ENCODE results near the gene TOP2A. TPM values are rescaled to one million over a fixed set of nuclear protein-coding genes. Genes with fewer than 3 reads are reported as not detected.
A peak's percentile ranks its signal among the peaks of the same experiment; 100 is the strongest.

The TOP2A gene
- total and polyA plus RNA-seq, 9 of the 15 experiments (the other 6 are each of a cell fraction or from before 2014, with no cell fraction given) = 133 to 347 (median 259) TPM

DNA sequence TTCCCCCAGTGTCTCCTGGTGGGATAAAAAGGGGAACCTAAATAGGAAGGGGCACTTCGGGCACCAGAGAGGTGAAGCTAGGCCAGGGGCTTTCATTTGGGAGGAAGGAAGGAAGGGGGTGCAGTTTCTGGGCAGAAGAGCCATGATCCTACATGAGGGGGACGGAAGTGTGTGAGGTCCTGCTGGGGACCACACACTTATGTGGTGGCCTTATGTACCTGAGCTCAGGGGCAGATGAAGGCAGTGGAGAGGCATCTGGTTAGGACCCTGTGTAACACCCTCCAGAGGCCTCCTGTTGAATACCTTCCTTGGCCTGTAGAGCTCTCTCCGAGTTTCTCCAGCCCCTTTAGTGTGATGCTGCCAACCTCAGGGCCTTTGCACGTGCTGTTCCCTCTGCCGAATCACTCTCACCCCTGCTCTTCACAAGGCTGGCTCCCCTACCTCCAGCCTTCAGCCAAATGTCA, 46.7 kb upstream of the TOP2A start:
- Histone ChIP-seq H4K20me1 (replicated peaks; ENCODE audit: control insufficient read depth, insufficient read depth, low read length) (no peaks in the 10 kb centered on the region), H3K9me3 (replicated peaks; ENCODE audit: control insufficient read depth, insufficient read depth, low read depth, low read length) (no peaks in the 10 kb centered on the region), H3K27ac (ENCODE audit: extremely low read depth, low read depth, low read length) (no peak overlapping the region), H2AFZ (ENCODE audit: low read depth, low read length) (no peak overlapping the region), H3K9me1 (ENCODE audit: control insufficient read depth, insufficient read depth, low read length) (no peaks in the 10 kb centered on the region), H3K36me3 (ENCODE audit: control insufficient read depth, insufficient read depth, low read length) (no peaks in the 10 kb centered on the region), H3K4me3 (no peak overlapping the region), H3K27me3 (ENCODE audit: control insufficient read depth in 2 of 2, insufficient read depth in 2 of 2, low read length in 2 of 2) (peaks cover 0 to 7% of the 10 kb centered on the region in 2 experiments; a peak in 1 of 5 replicates), H3K79me2 (ENCODE audit: control insufficient read depth, insufficient read depth, low read length) (no peaks in the 10 kb centered on the region), H3K4me2 (ENCODE audit: insufficient read depth, low read length) (no peak overlapping the region), H3K4me1 (replicated peaks in 1 of 2; ENCODE audit: control insufficient read depth in 2 of 2, insufficient read depth in 2 of 2, low read length in 2 of 2) (peaks cover 0 to 19% of the 10 kb centered on the region in 2 experiments; a peak in 3 of 5 replicates), H3K9ac (ENCODE audit: insufficient read depth in 1 of 2, low read depth in 2 of 2, low read length in 2 of 2) (no peak overlapping the region)
- ATAC-seq = peak; percentile 35; the same call in 1 of the 3 replicates
- DNase-seq (ENCODE audit: extremely low read depth in 1 of 4, low spot score in 3 of 4) = no peak
- ChIA-PET POLR2A (interaction anchor here (0.6 to 1.1 kb wide), 3 partner anchors 11 to 32 kb away, joined by 3 to 6 read pairs (median 3); no protein-coding TSS in a partner anchor), CTCF (ENCODE audit: low intra/inter-chr PET ratio) (no interaction called here)
- no peak for FAIRE-seq
- TF ChIP-seq KDM1A (IDR thresholded peaks at IDR 0.05) = peak in 1 of 2 experiments; percentile 45; a peak in 1 of 4 replicates
- TF ChIP-seq BCOR (IDR thresholded peaks at IDR 0.05) = peak; percentile 49
- no peak for TF ChIP-seq RAD21 (CRISPR knock-in tag; conservative IDR thresholded peaks at IDR 0.05 in 1 of 2, IDR thresholded peaks at IDR 0.05 in 1 of 2)
- peak; percentile 50; the same call in 1 of the 2 replicates for TF ChIP-seq SMARCA5 (IDR thresholded peaks at IDR 0.05)
- peak; percentile 89 for TF ChIP-seq RBM25 (IDR thresholded peaks at IDR 0.05; ENCODE audit: low read depth, low read length, severe bottlenecking)
- 47% methylated on average over 4 of the region's 5 CpGs for WGBS (ENCODE audit: insufficient coverage, low coverage, missing lambda C conversion rate)
- intact Hi-C loops (cut with micrococcal nuclease) = no loop called here
- no TSS peak for BruUV-seq (replicated peaks)
- in situ Hi-C loops (cut with MboI) = no loop called here

DNA sequence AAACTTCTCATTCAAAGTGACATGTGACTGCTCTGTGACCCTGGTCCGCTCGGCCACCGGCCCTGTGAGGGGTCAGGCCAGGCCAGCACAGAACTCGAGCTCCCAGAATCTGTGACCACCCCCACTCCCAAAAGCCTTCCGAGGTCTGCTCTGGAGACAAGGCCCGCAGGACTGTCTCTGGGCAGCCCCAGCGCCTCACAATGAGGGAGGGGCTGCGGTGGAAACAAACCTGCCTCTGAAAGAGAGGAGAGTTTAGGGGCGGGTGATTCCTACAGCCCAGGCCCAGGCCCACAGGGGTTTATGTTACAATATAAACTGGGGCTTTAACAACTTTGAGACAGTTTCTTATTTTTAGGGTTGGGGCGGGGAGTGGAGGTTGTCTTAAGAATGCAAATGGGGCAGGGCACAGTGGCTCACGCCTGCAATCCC, 45.4 kb upstream of the TOP2A start:
- peak overlapping the region; percentile 41; the same call in 1 of the 3 replicates for H3K27ac ChIP-seq (ENCODE audit: extremely low read depth, low read depth, low read length)
- no peaks in the 10 kb centered on the region for H3K9me1 ChIP-seq (ENCODE audit: control insufficient read depth, insufficient read depth, low read length)
- no peak overlapping the region for H3K4me3 ChIP-seq
- ChIA-PET POLR2A (interaction anchor here (0.6 to 1.4 kb wide), 6 partner anchors 8 to 340 kb away, joined by 3 to 6 read pairs (median 4); partner anchors contain the start of gene WIPF2), CTCF (ENCODE audit: low intra/inter-chr PET ratio) (no interaction called here)
- peak overlapping the region; percentile 74; the same call in 1 of the 2 replicates for H2AFZ ChIP-seq (ENCODE audit: low read depth, low read length)
- H3K79me2 ChIP-seq (ENCODE audit: control insufficient read depth, insufficient read depth, low read length) = no peaks in the 10 kb centered on the region
- H3K4me1 ChIP-seq (replicated peaks in 1 of 2; ENCODE audit: control insufficient read depth in 2 of 2, insufficient read depth in 2 of 2, low read length in 2 of 2) = peaks cover 0 to 23% of the 10 kb centered on the region in 2 experiments; a peak in 3 of 5 replicates
- H3K9me3 ChIP-seq (replicated peaks; ENCODE audit: control insufficient read depth, insufficient read depth, low read depth, low read length) = no peaks in the 10 kb centered on the region
- H3K36me3 ChIP-seq (ENCODE audit: control insufficient read depth, insufficient read depth, low read length) = no peaks in the 10 kb centered on the region
- TF ChIP-seq ZC3H11A (IDR thresholded peaks at IDR 0.05; ENCODE audit: low read depth, low read length) (no peak), SMARCE1 (IDR thresholded peaks at IDR 0.05) (no peak)
- TF ChIP-seq, protein P1, sequence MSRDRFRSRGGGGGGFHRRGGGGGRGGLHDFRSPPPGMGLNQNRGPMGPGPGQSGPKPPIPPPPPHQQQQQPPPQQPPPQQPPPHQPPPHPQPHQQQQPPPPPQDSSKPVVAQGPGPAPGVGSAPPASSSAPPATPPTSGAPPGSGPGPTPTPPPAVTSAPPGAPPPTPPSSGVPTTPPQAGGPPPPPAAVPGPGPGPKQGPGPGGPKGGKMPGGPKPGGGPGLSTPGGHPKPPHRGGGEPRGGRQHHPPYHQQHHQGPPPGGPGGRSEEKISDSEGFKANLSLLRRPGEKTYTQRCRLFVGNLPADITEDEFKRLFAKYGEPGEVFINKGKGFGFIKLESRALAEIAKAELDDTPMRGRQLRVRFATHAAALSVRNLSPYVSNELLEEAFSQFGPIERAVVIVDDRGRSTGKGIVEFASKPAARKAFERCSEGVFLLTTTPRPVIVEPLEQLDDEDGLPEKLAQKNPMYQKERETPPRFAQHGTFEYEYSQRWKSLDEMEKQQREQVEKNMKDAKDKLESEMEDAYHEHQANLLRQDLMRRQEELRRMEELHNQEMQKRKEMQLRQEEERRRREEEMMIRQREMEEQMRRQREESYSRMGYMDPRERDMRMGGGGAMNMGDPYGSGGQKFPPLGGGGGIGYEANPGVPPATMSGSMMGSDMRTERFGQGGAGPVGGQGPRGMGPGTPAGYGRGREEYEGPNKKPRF (IDR thresholded peaks at IDR 0.05; ENCODE audit: low read depth, low read length) = no peak
- ATAC-seq = peak; percentile 24
- no peaks in the 10 kb centered on the region for H4K20me1 ChIP-seq (replicated peaks; ENCODE audit: control insufficient read depth, insufficient read depth, low read length)
- peak overlapping the region in 1 of 2 experiments; percentile 86; a peak in 2 of 4 replicates for H3K9ac ChIP-seq (ENCODE audit: insufficient read depth in 1 of 2, low read depth in 2 of 2, low read length in 2 of 2)
- FAIRE-seq = no peak
- no peak for DNase-seq (ENCODE audit: extremely low read depth in 1 of 4, low spot score in 3 of 4)
- BruUV-seq (replicated peaks) = no TSS peak
- intact Hi-C loops (cut with micrococcal nuclease) (no loop called here), in situ Hi-C loops (cut with MboI) (no loop called here)
- no peak overlapping the region for H3K4me2 ChIP-seq (ENCODE audit: insufficient read depth, low read length)
- H3K27me3 ChIP-seq (ENCODE audit: control insufficient read depth in 2 of 2, insufficient read depth in 2 of 2, low read length in 2 of 2) = peaks cover 0 to 7% of the 10 kb centered on the region in 2 experiments; a peak in 2 of 5 replicates
- 56% methylated on average over 11 of the region's 11 CpGs for WGBS (ENCODE audit: insufficient coverage, low coverage, missing lambda C conversion rate)
